HG03442 (cell line): Measurements from ENCODE around the gene SEZ6L2.
"Not testable (repeated sequence)": the region's sequence is repeated elsewhere in the genome, so short reads cannot be mapped to it uniquely, and the experiment has no call there.

Experiments
- ATAC-seq: cut with Tn5 transposase; IDR thresholded peaks from one replicate; pipeline ENCODE4 v1.9.1; 2021; ENCODE audit warnings: mild to moderate bottlenecking, moderate library complexity; ENCODE audit not compliant: unreplicated experiment

SEZ6L2 gene

GRCh38 chr16:29899516-29900101 lies at the start of gene SEZ6L2:
Gene SEZ6L2, minus strand, starts transcription at chr16:29899550. Its CDS starts 531 bp downstream, at chr16:29899019.
- no peak for ATAC-seq

- no peak for ATAC-seq
These were observed 48.5 kb upstream of the SEZ6L2 start for GRCh38 chr16:29947897-29948296.

GRCh38 chr16:29943846-29944799 lies 44.8 kb upstream of the SEZ6L2 start:
- ATAC-seq, result no peak

- no peak for ATAC-seq
These were observed 41.3 kb upstream of the SEZ6L2 start for GRCh38 chr16:29940656-29941055.

- not testable (repeated sequence) for ATAC-seq
These were observed 32.4 kb upstream of the SEZ6L2 start for GRCh38 chr16:29931750-29932149.

- ATAC-seq, result no peak
These were observed 27.9 kb upstream of the SEZ6L2 start for GRCh38 chr16:29927070-29927905.

- ATAC-seq, result no peak
These were observed 27.3 kb upstream of the SEZ6L2 start for GRCh38 chr16:29926711-29927052.

GRCh38 chr16:29925781-29926710 lies 26.7 kb upstream of the SEZ6L2 start, which contains the start of gene KCTD13:
Gene KCTD13, minus strand, starts transcription at chr16:29926226. Its CDS starts 193 bp downstream, at chr16:29926033.
- peak; percentile 89 for ATAC-seq

- ATAC-seq, result no peak
These were observed 25.9 kb upstream of the SEZ6L2 start for GRCh38 chr16:29925105-29925756.

- no peak for ATAC-seq
These were observed 23.7 kb upstream of the SEZ6L2 start for GRCh38 chr16:29922986-29923501.

GRCh38 chr16:29922326-29922725 lies 23.0 kb upstream of the SEZ6L2 start:
- no peak for ATAC-seq

GRCh38 chr16:29921034-29921385 lies 21.7 kb upstream of the SEZ6L2 start:
- ATAC-seq, result no peak

GRCh38 chr16:29920288-29921033 lies 21.1 kb upstream of the SEZ6L2 start:
- ATAC-seq, result no peak

GRCh38 chr16:29916979-29917378 lies 17.6 kb upstream of the SEZ6L2 start:
- ATAC-seq, result no peak

GRCh38 chr16:29915590-29916247 lies 16.4 kb upstream of the SEZ6L2 start:
- ATAC-seq, result no peak

GRCh38 chr16:29913514-29913913 lies 14.2 kb upstream of the SEZ6L2 start:
- ATAC-seq, result no peak

GRCh38 chr16:29912087-29912486 lies 12.7 kb upstream of the SEZ6L2 start:
- ATAC-seq, result no peak

GRCh38 chr16:29911676-29912010 lies 12.3 kb upstream of the SEZ6L2 start:
- no peak for ATAC-seq
